Measurements from ENCODE around the gene SCGB1D4.

GRCh38 chr11:62324731-62325556, 26.1 kb upstream of the SCGB1D4 start:
- TF ChIP-seq CTCF (IDR thresholded peaks at IDR 0.05 in 8 of 11, conservative IDR thresholded peaks at IDR 0.05 in 3 of 11) (peak; percentile 28 to 83 (median 57)), POLR2AphosphoS5 (IDR thresholded peaks at IDR 0.05) (peak in 1 of 3 donors; percentile 15), POLR2A (IDR thresholded peaks at IDR 0.05) (no peak)

Data from spleen (tissue), 7 donors.